NCI-H446 treated with DMSO at 0.1 percent for 48 hours (cell line): ENCODE measurements around the gene KIF20B.
"Not testable (repeated sequence)": the region's sequence is repeated elsewhere in the genome, so short reads cannot be mapped to it uniquely, and the experiment has no call there.

ENCODE experiments used
- DNase-seq: peaks from one replicate; lab custom pipeline; 2025; lab: John Stamatoyannopoulos, UW

Gene KIF20B

DNA sequence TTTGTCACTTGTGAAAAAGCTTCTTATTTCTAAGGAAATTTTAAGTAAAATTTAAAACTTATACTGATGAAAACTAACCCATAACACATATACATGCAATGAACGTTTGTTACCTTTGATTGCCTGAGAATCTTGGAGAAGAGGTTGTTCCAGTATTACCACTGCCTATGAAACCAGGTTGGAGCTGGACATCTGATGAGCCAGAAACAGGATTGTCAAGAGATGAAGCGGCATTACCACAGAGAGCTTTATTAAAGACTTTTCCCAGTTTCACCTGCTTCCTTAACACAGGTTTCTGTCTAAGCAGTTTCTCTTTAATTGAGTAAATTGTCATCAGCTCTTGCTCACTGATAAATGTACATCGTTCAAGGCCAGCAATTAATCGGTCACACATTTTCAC is 9.0 kb upstream of the KIF20B start:
- DNase-seq: no peak

DNA sequence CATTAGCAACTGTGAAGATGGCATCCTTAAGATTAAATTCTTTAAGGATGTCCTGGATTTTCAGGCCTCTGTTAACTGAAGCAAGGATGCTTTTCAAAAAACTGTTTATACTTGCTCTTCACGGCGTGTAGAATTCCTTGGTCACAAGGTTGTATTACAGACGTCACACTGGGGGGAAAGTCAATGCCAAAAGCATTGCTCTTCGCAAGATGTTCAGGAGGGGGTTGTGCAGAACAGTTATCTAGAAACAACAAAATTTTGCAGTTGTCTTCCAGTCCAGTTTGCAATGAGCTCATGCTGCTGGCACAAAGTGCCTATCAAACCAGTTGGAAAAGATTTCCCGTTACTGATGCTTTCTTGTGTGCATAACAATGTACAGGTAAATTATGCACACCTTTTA is 8.2 kb upstream of the KIF20B start:
- DNase-seq: no peak

DNA sequence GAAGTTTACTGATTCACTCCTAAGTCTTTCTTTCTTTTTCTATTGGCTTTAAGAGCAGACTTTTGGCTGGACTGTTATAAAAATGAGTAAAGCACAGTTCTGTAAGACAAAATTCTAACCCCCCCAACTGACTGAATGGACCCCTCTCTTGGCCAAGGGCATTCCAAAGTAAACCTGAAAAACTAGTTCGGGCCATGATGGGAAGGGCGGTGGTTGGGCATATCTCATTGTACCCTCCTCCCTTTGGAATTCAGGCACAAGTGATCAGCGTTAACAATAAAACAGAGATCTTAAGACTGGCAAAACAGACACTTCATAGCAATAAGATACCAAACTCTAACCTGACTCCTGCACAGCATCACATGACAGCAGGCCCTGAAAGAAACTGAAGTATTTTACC is 6.1 kb upstream of the KIF20B start:
- DNase-seq: no peak

DNA sequence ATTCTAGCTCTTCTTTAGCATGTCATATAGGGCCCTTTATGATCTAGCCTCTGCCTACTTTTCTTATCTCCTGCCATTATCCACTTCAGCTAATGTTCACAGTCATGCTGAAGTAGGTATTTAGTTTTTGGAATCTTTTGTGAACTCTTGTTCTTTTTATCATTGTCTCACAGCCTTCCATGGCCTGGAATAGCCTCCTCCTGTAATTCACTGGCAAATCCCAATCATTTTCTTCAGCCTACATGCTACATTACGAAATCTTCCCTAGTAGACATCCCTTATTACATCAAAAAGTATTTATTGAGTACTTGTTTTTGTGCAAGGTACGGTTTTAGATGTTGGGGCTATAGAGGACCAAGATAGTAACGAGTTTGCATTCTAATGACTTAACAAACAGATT is 3.4 kb upstream of the KIF20B start:
- no peak for DNase-seq

DNA sequence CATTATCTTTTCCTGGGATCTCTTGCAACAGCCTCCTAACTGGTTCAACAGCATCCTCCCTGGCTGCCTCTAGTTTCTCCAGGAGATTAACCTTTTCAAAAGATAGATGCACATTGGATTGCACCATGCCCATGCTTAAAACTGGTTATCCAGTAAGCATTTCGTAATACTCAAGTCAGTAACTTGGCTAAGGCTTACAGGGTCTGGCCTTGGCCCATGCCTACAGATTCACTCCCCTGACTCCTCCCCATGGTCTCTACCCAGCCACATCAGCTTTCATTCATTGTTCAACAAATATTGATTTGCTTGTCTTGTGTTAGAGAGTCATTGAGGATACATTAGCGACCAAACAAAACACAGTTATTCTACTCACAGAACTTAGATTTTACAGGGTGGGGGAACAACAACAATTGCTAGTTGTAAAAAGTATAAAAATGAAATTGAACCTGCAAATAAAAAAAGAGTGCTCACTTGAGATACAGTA is 1.8 kb upstream of the KIF20B start:
- DNase-seq: peak; percentile 47

DNA sequence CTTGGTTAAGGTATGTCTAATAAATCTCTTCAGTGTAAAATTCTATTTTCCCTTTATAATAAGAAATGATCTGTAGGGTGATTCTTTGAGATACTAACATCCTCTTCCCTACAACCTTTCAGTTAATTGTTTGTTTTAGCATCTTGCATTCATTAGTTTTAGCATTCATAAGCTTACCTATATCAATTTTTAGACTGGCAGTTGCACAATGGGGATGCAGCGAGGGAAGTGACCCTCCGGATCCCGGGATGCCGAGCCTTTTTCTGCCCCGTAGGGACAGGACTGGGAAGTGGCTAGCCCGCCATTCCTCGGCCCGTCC is 508 bp upstream of the KIF20B start:
- DNase-seq: no peak

DNA sequence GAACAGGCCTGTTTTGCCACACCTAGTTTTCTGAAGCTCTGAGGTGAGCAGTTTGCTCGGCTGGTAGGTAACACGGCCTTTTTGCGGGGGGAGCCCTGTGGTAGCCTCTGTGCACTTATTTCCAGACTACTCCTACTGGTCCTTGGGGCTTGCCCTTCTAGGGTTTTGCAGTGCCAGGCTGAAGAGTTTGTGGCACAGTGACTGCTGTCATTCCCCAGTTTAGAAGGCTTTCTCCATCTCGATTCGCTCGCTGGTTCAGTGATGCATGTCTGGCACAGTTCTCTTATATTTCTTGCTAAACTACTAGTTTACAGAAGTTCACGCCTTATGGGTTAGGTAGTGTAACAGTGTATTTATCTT is 711 bp downstream of the KIF20B start:
- no peak for DNase-seq

DNA sequence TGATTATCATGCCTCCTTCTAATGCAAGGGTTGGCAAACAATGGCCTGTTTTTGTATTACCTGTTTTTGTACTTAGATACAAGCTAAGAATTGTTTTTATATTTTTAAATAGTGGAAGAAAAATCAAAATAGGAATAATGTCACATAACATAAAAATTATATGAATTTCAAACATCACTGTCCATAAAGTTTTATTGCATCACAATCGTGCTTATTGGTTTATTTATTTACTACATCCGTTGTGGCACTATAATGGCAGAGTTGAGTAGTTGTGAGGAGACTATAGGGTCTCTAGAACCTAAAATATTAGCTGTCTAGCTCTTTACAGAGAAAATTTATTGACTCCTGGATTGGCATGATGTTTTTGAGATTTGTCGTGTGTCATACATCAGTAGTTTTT is 4.1 kb downstream of the KIF20B start:
- no peak for DNase-seq

DNA sequence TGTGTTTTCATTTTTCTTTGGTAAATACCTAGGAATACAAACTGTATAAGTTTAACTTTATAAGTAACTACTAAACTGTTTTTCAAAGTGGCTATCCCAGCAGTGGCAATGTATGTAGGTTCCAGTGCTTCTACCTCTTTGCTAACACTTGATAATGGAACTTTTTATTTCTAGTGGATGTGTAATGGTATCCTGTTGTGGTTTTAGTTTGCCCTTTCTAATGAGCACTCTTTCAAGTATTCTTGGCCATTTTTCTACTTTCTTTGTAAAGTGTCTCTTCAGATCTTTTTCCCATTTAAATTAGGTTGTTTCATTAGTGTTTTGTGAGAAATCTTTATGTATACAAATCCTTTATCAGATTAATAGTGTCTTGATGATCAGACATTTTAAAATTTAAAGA is 4.6 kb downstream of the KIF20B start:
- no peak for DNase-seq

DNA sequence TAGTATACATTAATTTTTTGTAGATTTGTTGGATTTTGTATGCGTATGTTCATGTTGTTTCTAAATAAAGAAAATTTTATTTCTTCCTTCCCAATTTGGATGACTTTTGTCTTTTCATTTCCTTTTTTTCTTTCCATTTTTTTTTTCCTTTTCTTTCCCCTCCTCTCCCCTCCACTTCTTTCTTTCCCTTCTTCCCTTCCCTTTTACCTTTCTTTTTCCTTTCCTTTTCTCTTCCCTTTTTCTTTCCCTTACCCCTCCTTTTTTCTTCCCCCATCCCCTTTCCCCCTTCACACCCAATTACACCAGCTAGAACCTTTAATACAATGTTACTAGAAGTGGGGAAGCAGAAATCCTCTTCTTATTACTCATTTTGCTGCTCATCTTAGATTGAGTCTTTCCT is 6.0 kb downstream of the KIF20B start:
- no peak for DNase-seq

DNA sequence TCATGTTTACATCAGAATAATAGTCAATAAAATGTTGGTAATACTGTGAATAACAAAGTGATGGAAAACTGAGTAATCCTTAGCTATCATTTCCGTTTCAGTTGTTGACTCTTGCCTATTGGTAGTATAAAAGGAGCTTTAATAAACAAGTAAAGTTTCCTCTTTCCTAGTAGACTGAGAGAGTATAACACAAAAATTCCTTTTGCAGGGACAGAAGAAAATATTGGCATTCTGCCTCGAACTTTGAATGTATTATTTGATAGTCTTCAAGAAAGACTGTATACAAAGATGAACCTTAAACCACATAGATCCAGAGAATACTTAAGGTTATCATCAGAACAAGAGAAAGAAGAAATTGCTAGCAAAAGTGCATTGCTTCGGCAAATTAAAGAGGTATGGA is 9.4 kb downstream of the KIF20B start:
- no peak for DNase-seq

DNA sequence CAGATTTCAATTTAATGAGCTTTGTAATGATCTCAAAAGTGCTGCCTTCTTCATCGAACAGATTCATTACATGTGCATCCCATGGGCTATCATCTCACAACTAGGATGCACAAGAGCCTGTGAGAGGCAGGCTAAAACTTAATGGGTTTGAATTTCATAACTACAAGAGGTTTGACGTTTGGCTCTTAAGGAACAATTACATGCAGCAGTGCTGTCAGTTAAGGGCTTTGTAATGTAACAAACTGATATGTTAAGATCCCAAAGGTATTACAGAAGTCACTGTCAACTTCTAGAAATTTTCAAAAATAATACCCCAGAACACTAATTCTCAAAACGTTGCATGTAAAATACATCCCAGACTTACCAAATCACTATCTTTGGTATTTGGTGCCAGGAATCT is 33.2 kb downstream of the KIF20B start:
- no peak for DNase-seq

DNA sequence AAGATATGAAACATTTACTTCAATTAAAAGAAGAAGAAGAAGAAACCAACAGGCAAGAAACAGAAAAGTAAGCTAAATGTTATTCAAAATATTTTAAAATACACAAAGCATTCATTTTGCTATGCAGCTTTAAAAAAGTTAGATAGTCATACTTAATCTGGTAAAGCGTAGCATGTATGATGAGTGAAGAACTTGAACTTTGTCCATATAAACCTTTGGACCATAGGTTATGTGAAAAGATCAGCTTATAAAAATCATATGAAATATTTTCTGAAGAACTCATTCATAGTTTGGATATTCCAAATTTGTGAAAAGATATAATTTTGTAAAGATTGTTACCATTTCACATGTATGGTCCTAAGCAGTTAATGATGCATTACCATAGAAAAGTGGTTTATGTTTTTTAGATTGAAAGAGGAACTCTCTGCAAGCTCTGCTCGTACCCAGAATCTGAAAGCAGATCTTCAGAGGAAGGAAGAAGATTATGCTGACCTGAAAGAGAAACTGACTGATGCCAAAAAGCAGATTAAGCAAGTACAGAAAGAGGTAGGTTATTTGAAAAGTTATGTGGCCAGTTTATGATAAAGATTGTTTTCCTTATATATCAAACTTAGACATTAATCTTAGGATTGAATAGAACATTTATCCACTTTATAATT is 37.3 kb downstream of the KIF20B start:
- DNase-seq: no peak

DNA sequence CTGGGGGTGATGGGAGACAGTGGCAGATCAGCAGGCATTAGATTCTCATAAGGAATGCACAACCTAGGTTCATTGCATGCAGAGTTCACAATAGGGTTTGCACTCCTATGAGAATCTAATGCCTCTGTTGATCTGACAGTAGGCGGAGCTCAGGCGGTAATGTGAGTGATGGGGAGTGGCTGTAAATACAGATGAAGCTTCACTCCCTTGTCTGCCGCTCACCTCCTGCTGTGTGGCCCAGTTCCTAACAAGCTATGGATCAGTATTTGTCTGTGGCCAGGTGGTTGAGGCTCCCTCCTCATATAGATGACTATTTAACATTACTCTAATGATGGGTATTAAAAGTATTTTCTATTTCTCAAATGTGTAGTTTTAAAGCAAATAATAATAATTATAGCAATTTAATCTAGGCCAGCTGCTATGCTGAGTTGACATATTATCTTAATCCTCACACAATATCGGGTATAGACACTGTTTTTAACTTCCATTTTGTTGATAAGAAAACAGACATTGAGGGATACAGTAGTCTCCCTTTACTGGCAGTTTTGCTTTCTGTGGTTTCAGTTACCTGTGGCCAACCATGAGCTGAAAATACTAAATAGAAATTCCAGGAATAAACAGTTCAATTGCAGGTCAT is 39.9 kb downstream of the KIF20B start:
- no peak for DNase-seq

DNA sequence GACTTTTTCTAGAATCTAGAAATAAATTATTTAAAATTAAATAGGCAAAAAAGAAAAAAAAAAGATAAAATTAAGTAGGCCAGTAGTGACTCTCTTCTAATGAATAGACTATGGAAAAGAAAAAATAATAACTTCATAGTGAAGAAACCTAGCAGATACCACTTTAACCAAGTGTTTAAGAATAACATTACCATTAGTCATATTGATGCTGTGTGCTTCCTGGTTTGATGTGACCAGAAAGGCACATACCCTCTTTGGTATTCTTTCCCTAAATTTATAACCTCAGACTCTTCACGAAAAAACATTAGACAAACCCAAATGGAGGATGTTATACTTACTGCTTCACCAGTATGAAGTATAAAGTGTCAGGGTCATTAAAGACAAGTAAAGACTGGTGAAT is 42.6 kb downstream of the KIF20B start:
- DNase-seq: no peak

DNA sequence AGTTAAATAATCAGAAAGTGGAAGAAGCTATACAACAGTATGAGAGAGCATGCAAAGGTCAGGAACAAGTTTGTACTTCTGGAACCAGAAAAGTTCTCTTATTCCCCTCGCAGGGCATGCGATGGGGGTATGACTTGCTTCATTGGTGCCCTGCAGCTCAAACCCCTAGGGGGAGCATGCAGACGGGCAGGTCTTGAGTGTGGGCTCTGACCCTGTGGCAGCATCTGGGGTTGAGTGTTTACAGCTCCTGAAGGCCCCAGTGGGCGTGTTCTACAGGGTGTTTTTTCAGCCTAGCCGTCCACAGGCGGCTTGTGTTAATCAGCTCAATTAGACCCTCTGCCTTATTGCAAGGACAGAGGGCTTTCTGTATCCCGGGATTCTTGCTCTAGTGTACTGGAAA is 44.5 kb downstream of the KIF20B start:
- DNase-seq: no peak

DNA sequence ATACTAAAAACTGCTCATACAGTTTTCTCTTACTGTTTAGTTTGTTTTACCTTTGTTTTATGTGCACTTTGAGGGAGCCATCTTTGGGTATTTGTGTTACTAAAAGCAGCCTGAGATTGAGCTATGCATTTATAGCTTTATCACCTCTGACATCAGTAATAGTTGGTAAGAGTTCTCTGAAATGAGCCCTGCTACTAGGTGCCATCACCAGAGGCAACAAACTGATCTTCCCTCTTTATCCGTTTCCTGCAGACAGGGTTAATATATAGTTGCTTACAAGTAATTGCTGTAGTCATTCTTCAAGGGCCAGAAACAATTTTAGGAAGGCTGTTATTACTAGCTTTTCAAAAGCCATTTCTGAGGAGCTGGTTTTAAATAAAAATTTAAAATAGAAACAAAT is 49.1 kb downstream of the KIF20B start:
- no peak for DNase-seq

DNA sequence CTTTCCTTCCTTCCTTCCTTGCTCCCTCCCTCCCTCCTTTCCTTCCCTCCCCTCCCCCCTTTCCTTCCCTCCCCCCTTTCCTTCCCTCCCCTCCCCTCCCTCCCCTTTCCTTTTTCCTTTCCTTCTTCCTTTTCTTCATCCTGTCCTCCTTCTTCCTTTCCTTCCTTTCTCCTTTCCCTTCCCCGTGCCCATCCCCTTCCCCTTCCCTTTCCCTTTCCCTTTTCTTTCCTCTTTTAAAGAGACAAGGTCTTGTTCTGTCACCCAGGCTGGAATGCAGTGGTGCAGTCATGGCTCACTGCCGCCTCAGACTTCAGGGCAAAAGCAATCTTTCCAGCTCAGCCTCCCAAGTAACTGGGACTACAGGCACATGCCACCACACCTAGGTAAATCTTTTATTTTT is 54.0 kb downstream of the KIF20B start:
- no peak for DNase-seq

DNA sequence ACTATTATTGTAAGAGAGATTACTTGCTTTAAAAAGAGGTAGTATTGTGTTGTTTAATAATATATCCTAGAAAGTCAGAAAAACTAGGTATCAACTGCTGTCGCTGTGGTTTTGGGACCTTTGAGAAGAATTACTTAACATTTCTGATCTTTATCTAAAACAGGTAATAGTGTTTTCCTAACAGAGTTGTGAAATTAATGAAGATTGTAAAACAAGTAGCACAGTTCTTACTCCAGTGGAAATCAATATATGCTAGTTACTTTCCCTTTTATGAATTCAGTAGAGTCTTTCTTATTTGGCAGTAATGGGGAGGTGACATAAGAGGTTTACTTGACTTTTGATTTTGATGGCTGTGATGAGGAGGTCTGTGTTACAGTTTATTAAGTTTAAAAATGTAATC is 58.1 kb downstream of the KIF20B start:
- DNase-seq: no peak

DNA sequence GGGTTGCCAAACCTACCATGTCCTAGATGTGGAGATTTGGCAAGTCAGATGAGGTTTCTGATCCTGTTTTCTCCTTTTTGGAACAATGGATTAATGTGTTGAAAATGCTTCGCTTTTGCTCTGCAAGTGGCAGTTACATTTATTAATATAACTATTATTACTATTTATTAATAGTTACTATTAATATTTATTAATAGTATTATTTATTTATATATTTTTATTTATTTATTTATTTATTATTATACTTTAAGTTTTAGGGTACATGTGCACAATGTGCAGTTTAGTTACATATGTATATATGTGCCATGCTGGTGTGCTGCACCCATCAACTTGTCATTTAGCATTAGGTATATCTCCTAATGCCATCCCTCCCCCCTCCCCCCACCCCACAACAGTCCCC is 62.3 kb downstream of the KIF20B start:
- not testable (repeated sequence) for DNase-seq

DNA sequence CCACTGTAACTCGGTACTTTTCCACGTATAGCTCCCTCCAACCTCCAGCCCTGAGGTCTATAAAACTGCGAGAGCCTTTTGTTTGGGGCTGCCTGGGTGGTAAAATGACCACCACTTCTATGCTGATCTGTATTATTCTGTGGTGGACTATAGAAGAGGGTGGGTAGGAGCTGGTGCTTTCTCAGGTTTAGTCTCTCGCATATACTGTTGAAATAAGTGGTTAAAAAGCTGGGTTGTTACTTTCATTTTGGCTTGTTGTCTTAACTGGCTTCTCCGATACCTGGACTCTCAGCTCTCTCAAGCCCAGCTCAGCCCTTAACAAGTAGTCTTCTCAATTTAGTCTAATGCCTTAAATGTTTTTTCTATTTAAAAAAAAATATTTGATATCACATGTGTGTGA is 70.3 kb downstream of the KIF20B start:
- no peak for DNase-seq

DNA sequence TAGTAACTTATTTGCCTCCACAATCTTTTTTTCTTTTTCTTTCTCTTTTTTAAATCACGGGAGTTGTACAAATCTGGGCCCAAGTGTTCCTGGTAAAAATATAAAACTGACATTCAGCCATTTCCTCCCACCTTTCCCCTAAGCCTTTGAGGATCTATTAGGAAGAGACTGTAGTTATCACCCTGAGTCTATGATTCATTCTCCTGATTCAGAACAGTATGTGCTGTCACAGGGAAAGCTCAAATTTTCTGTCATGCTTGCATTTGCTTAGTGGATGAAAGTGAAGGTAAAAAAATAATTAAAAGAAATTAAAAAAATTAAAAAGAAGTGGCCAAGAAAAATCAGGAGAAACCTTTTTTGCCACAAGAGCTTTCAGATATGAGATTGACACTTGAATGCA is 71.7 kb downstream of the KIF20B start:
- no peak for DNase-seq

DNA sequence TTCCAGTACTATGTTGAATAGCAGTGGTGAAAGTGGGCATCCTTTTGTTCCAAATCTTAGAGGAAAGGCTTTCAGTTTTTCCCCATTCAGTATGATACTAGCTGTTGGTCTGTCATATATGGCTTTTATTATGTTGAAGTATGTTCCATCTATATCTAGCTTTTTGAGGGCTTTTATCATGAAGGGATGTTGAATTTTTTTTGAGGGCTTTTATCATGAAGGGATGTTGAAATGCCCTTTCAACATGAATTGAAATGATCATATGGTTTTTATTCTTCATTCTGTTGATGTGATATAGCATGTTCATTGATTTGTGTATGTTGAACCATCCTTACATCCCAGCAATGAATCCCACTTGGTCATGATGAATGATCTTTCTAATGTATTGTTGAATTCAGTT is 75.3 kb downstream of the KIF20B start:
- no peak for DNase-seq

DNA sequence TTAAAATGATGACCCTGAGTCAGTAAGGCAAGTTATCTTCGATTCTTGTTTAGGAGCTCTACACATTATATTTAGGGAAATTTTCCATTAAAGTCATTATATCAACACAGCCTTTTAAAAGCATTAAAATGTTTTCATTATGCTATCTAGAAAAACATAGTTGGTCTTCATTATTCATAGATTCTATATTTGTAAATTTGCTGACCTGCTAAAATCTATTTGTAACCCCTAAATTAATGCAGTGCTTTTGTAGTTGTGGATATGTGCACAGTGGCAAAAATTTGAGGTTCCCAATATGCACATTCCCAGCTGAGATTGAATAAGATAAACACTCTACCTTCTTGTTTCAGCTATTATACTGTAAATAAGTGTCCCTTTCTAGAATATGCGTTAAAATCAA is 81.1 kb downstream of the KIF20B start:
- DNase-seq: no peak
